GM12878 (cell line): ENCODE results near the gene COPS7A. TPM values are rescaled to one million over a fixed set of nuclear protein-coding genes. Genes with fewer than 3 reads are reported as not detected.

ENCODE experiments used
- ATF7 ChIP-seq: fragments of 450-650 bp; IDR thresholded peaks from 2 replicates; pipeline ENCODE4 v1.6.1; 2016; ENCODE audit warnings: low read depth, mild to moderate bottlenecking
- BHLHE40 ChIP-seq, 2 experiments: fragments of 450-650 bp in 1 of 2; IDR thresholded peaks; 2 replicates each; pipeline ENCODE4 v1.6.1; 2011 to 2017; ENCODE audit warnings: low read depth in 2 of 2, borderline replicate concordance in 1 of 2, improper control_type of control experiment in 1 of 2, low read length in 1 of 2, mild to moderate bottlenecking in 1 of 2
- CBFB ChIP-seq: IDR thresholded peaks from 2 replicates; pipeline ENCODE4 v1.6.1; 2016; ENCODE audit warnings: antibody characterized with exemption, low read depth
- CEBPB ChIP-seq, 2 experiments: fragments of 150-350 bp in 1 of 2; IDR thresholded peaks; 2 replicates each; pipeline ENCODE4 v1.6.1; 2012 to 2014; ENCODE audit warnings: low read depth in 2 of 2, low read length in 2 of 2, borderline replicate concordance in 1 of 2, inconsistent platforms in 1 of 2
- CEBPZ ChIP-seq: fragments of 150-350 bp; IDR thresholded peaks from 2 replicates; pipeline ENCODE4 v1.6.1; 2016; ENCODE audit warnings: low read depth, low read length
- CREM ChIP-seq: IDR thresholded peaks from 2 replicates; pipeline ENCODE4 v1.6.1; 2014; ENCODE audit warnings: antibody characterized with exemption, low read depth
- EGR1 ChIP-seq, 2 experiments: IDR thresholded peaks; 1 replicate in 1 of 2; 2 replicates in 1 of 2; pipeline ENCODE4 v1.6.1; 2011 to 2012; ENCODE audit warnings: low read depth in 2 of 2, low read length in 2 of 2, borderline replicate concordance in 1 of 2, mild to moderate bottlenecking in 1 of 2, moderate library complexity in 1 of 2
- EP300 ChIP-seq, 2 experiments: fragments of 150-350 bp in 1 of 2; IDR thresholded peaks; 2 replicates each; pipeline ENCODE4 v1.6.1; 2011 to 2012; ENCODE audit warnings: low read depth in 2 of 2, low read length in 2 of 2, borderline replicate concordance in 1 of 2, improper control_type of control experiment in 1 of 2, inconsistent platforms in 1 of 2; ENCODE audit not compliant: control insufficient read depth in 1 of 2
- ESRRA ChIP-seq: IDR thresholded peaks from 2 replicates; pipeline ENCODE4 v1.6.1; 2012; ENCODE audit warnings: mild to moderate bottlenecking, low read length, improper control_type of control experiment
- GABPA ChIP-seq: IDR thresholded peaks from 2 replicates; pipeline ENCODE4 v1.6.1; 2014; ENCODE audit warnings: antibody characterized with exemption, low read depth, mild to moderate bottlenecking, inconsistent platforms
- HSF1 ChIP-seq: fragments of 150-350 bp; IDR thresholded peaks from 2 replicates; pipeline ENCODE4 v1.6.1; 2014; ENCODE audit warnings: mild to moderate bottlenecking, low read depth, low read length
- POU2F2 ChIP-seq: IDR thresholded peaks from 3 replicates; pipeline ENCODE4 v1.6.1; 2011; ENCODE audit warnings: low read depth, mild to moderate bottlenecking, low read length, borderline replicate concordance
- RB1 ChIP-seq: fragments of 450-650 bp; formaldehyde crosslinking; IDR thresholded peaks from 2 replicates; pipeline ENCODE4 v1.6.1; 2017; ENCODE audit warnings: mild to moderate bottlenecking, borderline replicate concordance
- RELA ChIP-seq: fragments of 450-650 bp; IDR thresholded peaks from 2 replicates; pipeline ENCODE4 v1.8.0; 2014; ENCODE audit warnings: borderline replicate concordance; ENCODE audit not compliant: partially characterized antibody
- RUNX3 ChIP-seq: IDR thresholded peaks from 2 replicates; pipeline ENCODE4 v1.6.1; 2012; ENCODE audit warnings: low read length, inconsistent platforms
- SMAD5 ChIP-seq: IDR thresholded peaks from 2 replicates; pipeline ENCODE4 v1.6.1; 2016; ENCODE audit warnings: antibody characterized with exemption, low read depth
- TCF12 ChIP-seq: IDR thresholded peaks from 2 replicates; pipeline ENCODE4 v1.6.1; 2011; ENCODE audit warnings: low read depth, mild to moderate bottlenecking, low read length
- TCF7 ChIP-seq: IDR thresholded peaks from 2 replicates; pipeline ENCODE4 v1.6.1; 2014; ENCODE audit warnings: antibody characterized with exemption, borderline replicate concordance
- ZBTB40 ChIP-seq: fragments of 450-650 bp; IDR thresholded peaks from 2 replicates; pipeline ENCODE4 v1.6.1; 2016; ENCODE audit warnings: mild to moderate bottlenecking, moderate library complexity, borderline replicate concordance
- ZNF207 ChIP-seq: fragments of 450-650 bp; IDR thresholded peaks from 2 replicates; pipeline ENCODE4 v1.6.1; 2014; ENCODE audit warnings: antibody characterized with exemption, mild to moderate bottlenecking, borderline replicate concordance
- ZNF622 ChIP-seq: fragments of 450-650 bp; IDR thresholded peaks from 2 replicates; pipeline ENCODE4 v1.6.1; 2017; ENCODE audit warnings: mild to moderate bottlenecking, inconsistent platforms
- ZSCAN29 ChIP-seq: fragments of 450-650 bp; IDR thresholded peaks from 2 replicates; pipeline ENCODE4 v1.6.1; 2017; ENCODE audit warnings: mild to moderate bottlenecking, moderate library complexity
- polyA plus RNA-seq, 11 experiments: library from polyadenylated mRNA; depleted of rRNA in 4 of 11; unstranded in 6 of 11; stranded (reverse) in 5 of 11; fragments of >200 nt; fragmentation: Nextera tagmentation in 4 of 11; fragmentation: Illumina TruSeq in 1 of 11; extraction: Ambion mirVana in 4 of 11; extraction: Trizol in 1 of 11; gene quantifications; 1 replicate in 1 of 11; 2 replicates in 10 of 11; pipeline versions ENCODE4 v1.2.1 to v1.2.3, GENCODE V29; 2011 to 2016; ENCODE audit warnings: inconsistent platforms in 2 of 11, missing spikeins in 2 of 11, low read depth in 1 of 11
- total RNA-seq, 4 experiments: library from RNA; depleted of rRNA in 3 of 4; stranded (reverse); fragments of >200 nt in 3 of 4; fragmentation: Illumina TruSeq in 1 of 4; extraction: Trizol in 1 of 4; gene quantifications; 2 replicates each; pipeline versions ENCODE4 v1.2.1 to v1.2.3, GENCODE V29; 2013 to 2021

COPS7A gene
- total and polyA plus RNA-seq, 10 of the 15 experiments (the other 5 are each of a cell fraction or from before 2014, with no cell fraction given), result 25.7 to 74.0 (median 51.9) TPM

GRCh38 chr12:6766651-6767349 lies 43.0 kb downstream of the COPS7A start (continued):
- no peak for TF ChIP-seq HSF1
- TF ChIP-seq BHLHE40 (IDR thresholded peaks at IDR 0.05; ENCODE audit: borderline replicate concordance in 1 of 2, low read depth in 2 of 2, low read length in 1 of 2), result peak in 1 of 2 experiments; percentile 54; a peak in 2 of 4 replicates
- no peak for TF ChIP-seq CBFB
- no peak for TF ChIP-seq CEBPZ
- TF ChIP-seq RELA, result no peak
- no peak for TF ChIP-seq ZNF207
- TF ChIP-seq CEBPB (IDR thresholded peaks at IDR 0.05; ENCODE audit: borderline replicate concordance in 1 of 2, low read depth in 2 of 2, low read length in 2 of 2), result no peak
- no peak for TF ChIP-seq POU2F2
- TF ChIP-seq RB1, result peak; percentile 53; the same call in 1 of the 2 replicates
- TF ChIP-seq RUNX3, result no peak
- TF ChIP-seq ESRRA, result no peak
- TF ChIP-seq ATF7, result no peak
- TF ChIP-seq CREM, result no peak
- TF ChIP-seq TCF12, result no peak
- TF ChIP-seq ZBTB40, result no peak
- no peak for TF ChIP-seq SMAD5
- TF ChIP-seq TCF7, result no peak
- TF ChIP-seq EP300 (IDR thresholded peaks at IDR 0.05; ENCODE audit: borderline replicate concordance in 1 of 2, control insufficient read depth in 1 of 2, low read depth in 2 of 2, low read length in 2 of 2), result no peak
- no peak for TF ChIP-seq ZNF622
- peak in 1 of 2 experiments; percentile 17; a peak in 1 of 3 replicates for TF ChIP-seq EGR1 (IDR thresholded peaks at IDR 0.05; ENCODE audit: borderline replicate concordance in 1 of 2, low read depth in 2 of 2, low read length in 2 of 2)
- TF ChIP-seq GABPA, result no peak
- TF ChIP-seq ZSCAN29, result 0 out of 2 replicates have a peak, but pooled peaks have one; percentile 29
